ENCODE data around the gene WHRN.

WHRN gene

GRCh38 chr9:114397848-114398605 lies 107.2 kb downstream of the WHRN start:
- peak; percentile 90 for DNase-seq (ENCODE audit: low spot score)

GRCh38 chr9:114397219-114397847 lies 107.9 kb downstream of the WHRN start:
- DNase-seq (ENCODE audit: low spot score): no peak

GRCh38 chr9:114396558-114397218 lies 108.6 kb downstream of the WHRN start:
- DNase-seq (ENCODE audit: low spot score): no peak

- DNase-seq (ENCODE audit: low spot score): no peak
Observed at GRCh38 chr9:114395768-114396167, 109.5 kb downstream of the WHRN start.

DNA sequence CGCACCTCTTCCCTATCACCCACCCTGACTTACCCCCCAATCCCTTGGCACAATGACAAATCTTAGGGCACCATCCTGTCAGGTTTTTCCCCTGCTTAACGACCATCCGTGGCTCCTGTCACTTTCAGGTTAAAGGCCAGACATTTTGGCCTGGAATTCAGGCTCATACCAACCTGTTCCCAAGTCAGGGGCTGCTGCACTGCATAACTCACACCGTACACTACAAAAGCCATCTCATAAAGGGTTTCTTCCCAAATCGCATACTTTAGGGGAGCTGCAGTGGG lies 110.0 kb downstream of the WHRN start:
- DNase-seq (ENCODE audit: low spot score): no peak

GRCh38 chr9:114394523-114395333 lies 110.5 kb downstream of the WHRN start:
- no peak for DNase-seq (ENCODE audit: low spot score)

DNA sequence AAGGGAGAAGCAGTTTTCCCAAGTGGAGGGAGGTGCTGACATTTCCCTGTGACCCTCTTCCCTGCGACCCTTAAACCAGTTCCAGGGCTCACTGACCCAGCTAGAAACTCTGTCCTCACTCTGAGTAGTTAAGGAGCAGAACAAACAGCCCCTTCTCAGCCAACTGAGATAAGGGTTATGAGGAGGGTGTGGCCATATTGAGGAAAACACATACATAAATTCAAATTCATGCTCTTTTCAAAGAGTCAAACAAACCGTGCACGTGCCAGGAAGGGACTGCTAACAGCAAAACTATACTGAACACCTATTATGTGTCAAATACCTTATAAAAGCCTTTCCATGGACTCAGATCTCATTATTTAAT lies 112.5 kb downstream of the WHRN start:
- DNase-seq (ENCODE audit: low spot score): no peak

DNA sequence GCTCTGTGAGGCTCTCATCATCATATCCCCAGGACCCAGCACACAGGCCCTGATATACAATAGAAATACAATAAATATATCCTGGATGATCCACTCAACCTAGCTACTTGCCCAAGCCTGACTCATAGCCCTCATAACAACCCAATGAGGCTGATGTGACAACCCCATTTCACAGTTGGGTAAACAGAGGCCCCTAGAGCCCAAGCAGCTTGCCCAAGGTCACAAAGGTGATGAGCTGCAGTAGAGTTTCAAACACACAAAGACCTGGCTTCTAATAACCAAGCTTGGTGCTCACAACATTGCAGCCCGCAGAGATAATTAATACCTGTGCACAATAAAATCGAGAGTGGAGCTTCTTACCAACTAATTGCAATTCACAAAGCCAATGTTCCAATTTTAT lies 114.3 kb downstream of the WHRN start:
- no peak for DNase-seq (ENCODE audit: low spot score)

DNA sequence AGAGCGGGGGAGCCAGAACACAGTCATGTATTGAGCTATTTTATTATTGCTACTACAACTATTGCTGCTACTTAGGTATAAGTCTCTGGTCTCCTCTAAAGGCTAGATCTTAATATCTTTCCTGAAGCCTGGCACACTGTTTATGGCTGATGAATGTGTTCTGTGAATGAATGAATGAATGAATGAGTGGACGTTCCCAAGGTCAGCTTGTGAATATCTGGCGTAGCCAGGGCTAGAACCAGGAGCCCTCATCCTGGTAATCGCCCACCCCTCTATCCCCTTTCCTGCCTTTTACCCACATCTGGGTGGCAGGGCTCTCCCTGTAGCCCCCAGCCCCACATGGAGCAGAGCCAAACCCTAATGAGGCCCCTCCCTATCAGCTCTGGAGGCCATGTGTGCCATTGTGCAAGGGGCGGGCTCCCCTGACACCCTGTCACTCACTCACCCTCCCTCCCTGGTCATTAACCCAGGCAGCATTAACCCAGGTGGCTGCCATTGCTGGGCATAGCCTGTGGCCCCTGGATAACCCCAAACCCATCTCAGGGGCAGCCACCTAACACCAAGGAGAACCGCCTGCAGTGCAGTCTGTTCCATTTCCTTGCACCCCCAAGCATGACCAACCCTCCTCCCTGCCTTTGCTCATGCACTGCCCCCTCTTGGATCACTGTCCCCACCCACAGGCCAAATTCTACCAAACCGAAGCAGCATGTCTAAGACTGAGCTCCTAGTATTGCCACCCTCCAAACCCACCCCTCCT lies 115.5 kb downstream of the WHRN start:
- DNase-seq (ENCODE audit: low spot score): no peak

- DNase-seq (ENCODE audit: low spot score): no peak
Observed at GRCh38 chr9:114388764-114389375, 116.4 kb downstream of the WHRN start.

GRCh38 chr9:114388357-114388682 lies 117.0 kb downstream of the WHRN start:
- DNase-seq (ENCODE audit: low spot score): no peak

GRCh38 chr9:114387680-114388356 lies 117.5 kb downstream of the WHRN start, which contains the start of gene AKNA:
Gene AKNA, minus strand, starts transcription at chr9:114387982. Its CDS starts 6,649 bp downstream, at chr9:114381333.
- DNase-seq (ENCODE audit: low spot score): no peak

DNA sequence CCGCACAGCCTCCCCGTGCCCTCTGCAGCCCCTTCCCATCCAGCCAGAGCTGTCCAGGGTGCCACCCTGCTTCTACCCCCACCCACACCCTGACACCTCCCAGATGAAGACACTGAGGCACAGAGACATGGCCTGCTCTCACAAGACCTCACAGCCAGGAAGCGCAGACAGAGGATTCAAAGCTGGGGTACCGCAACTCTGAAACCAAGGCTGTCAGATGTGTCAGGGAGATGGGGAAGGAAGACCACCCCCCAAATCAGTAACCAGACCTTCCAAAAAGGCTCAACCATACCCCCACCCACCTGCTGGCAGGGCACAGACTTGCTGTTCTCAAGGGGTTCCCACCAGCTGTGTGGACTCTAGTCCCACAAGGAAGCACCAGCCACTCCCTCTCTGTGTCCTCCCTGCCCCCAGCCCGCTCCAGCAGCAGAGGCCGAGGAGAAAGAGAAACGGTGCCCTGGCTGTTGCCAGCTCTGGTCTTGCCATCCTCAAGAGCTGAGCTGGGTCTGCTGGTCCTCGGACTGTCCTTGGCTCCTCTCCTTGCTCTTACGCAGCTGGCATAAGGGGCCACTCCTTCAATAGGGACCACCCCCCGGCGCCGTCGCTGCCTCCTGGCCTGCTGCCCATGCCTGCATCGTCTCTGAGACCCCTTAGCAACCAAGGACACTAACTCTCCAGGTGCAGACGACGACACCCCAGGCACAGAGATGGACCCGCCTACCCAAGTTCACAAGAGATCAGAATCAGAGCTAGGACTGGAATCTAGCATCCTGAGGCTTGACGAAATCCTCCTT lies 118.2 kb downstream of the WHRN start:
- DNase-seq (ENCODE audit: low spot score): no peak

GRCh38 chr9:114386361-114386885 lies 118.8 kb downstream of the WHRN start:
- no peak for DNase-seq (ENCODE audit: low spot score)

GRCh38 chr9:114385397-114386181 lies 119.7 kb downstream of the WHRN start:
- peak; percentile 82 for DNase-seq (ENCODE audit: low spot score)

DNA sequence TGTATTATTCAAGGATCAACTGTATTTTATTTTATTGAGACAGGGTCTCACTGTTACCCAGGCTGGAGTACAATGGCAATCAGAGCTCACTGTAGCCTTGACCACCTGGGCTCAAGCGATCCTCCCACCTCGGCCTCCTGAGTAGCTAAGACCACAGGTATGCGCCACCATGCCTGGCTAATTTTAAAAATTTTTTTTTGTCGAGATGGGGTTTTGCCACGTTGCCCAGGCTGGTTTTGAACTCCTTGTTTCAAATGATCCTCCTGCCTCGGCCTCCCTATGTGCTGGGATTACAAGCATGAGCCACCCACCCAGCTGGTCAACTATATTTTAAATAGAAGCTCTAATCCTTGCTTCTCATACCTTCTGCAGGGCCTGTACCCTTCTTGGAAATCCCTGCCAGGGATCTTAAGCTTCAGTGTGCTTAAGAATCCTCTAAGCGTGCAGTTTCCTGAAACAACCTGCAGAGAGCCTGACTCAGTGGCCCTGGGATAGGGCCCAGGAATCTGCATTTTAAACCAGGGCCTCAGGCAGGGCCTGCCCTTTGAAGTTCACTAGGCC lies 120.4 kb downstream of the WHRN start:
- DNase-seq (ENCODE audit: low spot score): no peak

- DNase-seq (ENCODE audit: low spot score): no peak
Observed at GRCh38 chr9:114384341-114384740, 120.9 kb downstream of the WHRN start.

- DNase-seq (ENCODE audit: low spot score): peak; percentile 66
Observed at GRCh38 chr9:114383521-114384231, 121.6 kb downstream of the WHRN start.

All from pons (tissue), 1 donor.